SK-N-MC (cell line): Measurements from ENCODE around the gene DYNC2I2.

Experiments used
- DNase-seq: peaks from one replicate; pipeline ENCODE4 v3.0.0-alpha.2; 2011; ENCODE audit warnings: low read depth, low spot score
- H3K27ac ChIP-seq: fragments of 200-600 bp; sonication (generic); 2 replicates; pipeline ENCODE4 v1.5.1; 2016; ENCODE audit warnings: mixed run types
- H3K36me3 ChIP-seq: fragments of 200-600 bp; sonication (generic); 2 replicates; pipeline ENCODE4 v1.6.1; 2017; ENCODE audit warnings: antibody characterized with exemption, low read length, mixed read lengths; ENCODE audit not compliant: insufficient read depth
- H3K4me3 ChIP-seq: fragments of 200-600 bp; sonication (generic); 2 replicates; pipeline ENCODE4 v1.5.1; 2016
- H3K9ac ChIP-seq: fragments of 200-600 bp; sonication (generic); 2 replicates; pipeline ENCODE4 v1.8.0; 2017; ENCODE audit warnings: mixed run types, mixed read lengths; ENCODE audit not compliant: insufficient read length
- H3K9me3 ChIP-seq: fragments of 200-600 bp; sonication (generic); 2 replicates; pipeline ENCODE4 v1.6.1; 2017; ENCODE audit warnings: low read depth, mild to moderate bottlenecking, antibody characterized with exemption, low read length, moderate library complexity, mixed read lengths
- EZH2 ChIP-seq: fragments of 200-600 bp; sonication (generic); IDR thresholded peaks from one replicate; pipeline ENCODE4 v1.6.1; 2017; ENCODE audit warnings: antibody characterized with exemption
- FOXP2 ChIP-seq: optimal IDR thresholded peaks from 2 replicates; pipeline ENCODE3; 2011; ENCODE audit warnings: mild to moderate bottlenecking, moderate library complexity; ENCODE audit not compliant: insufficient read depth; ENCODE audit errors: extremely low read length, control extremely low read depth
- POLR2AphosphoS5 ChIP-seq: IDR thresholded peaks from 2 replicates; pipeline ENCODE4 v1.6.1; 2012; ENCODE audit warnings: mild to moderate bottlenecking, low read depth, low read length, borderline replicate concordance

Gene DYNC2I2

DNA sequence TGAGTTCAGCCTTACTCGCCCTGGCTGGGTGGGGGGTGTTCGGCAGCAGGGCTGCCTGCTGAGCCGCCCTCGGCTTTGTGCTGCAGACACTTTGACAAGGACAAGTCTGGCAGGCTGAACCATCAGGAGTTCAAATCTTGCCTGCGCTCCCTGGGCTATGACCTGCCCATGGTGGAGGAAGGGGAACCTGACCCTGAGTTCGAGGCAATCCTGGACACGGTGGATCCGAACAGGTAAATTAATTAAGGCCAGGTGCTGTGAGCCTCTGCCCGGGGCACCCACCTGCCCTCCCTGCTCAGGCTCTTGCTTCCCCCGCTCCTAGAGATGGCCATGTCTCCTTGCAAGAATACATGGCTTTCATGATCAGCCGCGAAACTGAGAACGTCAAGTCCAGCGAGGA lies 24.2 kb downstream of the DYNC2I2 start:
- no peak for DNase-seq
- Histone ChIP-seq H3K9me3 (no peaks in the 10 kb centered on the region), H3K27ac (no peak overlapping the region), H3K9ac (no peak overlapping the region), H3K4me3 (no peak overlapping the region), H3K36me3 (peaks cover 86% of the 10 kb centered on the region)
- TF ChIP-seq POLR2AphosphoS5 = no peak; the same call in 1 of the 2 replicates
- TF ChIP-seq EZH2 = no peak
- TF ChIP-seq FOXP2 = no peak

DNA sequence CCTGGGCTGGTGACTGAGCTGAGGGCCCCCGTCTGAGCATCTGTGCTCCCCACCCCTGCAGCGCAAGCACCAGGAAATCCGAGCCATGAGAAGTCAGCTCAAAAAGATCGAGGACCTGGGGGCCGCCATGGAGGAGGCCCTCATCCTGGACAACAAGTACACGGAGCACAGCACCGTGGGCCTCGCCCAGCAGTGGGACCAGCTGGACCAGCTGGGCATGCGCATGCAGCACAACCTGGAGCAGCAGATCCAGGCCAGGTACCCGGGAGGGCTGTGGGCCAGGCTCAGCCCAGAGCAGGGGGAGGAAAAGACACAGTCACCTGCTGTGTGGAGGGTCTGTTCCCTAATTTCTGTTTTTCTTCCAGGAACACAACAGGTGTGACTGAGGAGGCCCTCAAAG lies 24.6 kb downstream of the DYNC2I2 start:
- TF ChIP-seq POLR2AphosphoS5 = no peak
- no peak for TF ChIP-seq FOXP2
- TF ChIP-seq EZH2 = no peak
- no peak for DNase-seq
- Histone ChIP-seq H3K36me3 (peaks cover 83% of the 10 kb centered on the region), H3K27ac (no peak overlapping the region), H3K9me3 (no peaks in the 10 kb centered on the region), H3K9ac (no peak overlapping the region), H3K4me3 (no peak overlapping the region)

DNA sequence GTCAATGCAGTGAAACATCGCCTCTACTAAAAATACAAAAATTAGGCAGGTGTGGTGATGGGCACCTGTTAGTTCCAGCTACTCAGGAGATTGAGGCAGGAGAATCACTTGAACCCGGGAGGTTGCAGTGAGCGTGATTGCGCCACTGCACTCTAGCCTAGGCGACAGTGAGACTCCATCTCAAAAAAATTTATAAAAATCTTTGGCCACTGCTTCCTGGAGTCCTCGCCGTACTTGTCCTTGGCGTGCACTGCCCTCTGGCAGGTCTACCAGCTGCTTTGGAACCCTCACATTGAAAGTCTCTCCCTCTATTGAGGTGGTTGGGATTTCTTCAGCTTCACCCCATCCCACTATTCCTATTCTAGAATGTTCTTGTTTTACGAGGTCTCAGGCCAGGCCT lies 25.0 kb downstream of the DYNC2I2 start:
- H3K36me3 ChIP-seq = peaks cover 83% of the 10 kb centered on the region

DNA sequence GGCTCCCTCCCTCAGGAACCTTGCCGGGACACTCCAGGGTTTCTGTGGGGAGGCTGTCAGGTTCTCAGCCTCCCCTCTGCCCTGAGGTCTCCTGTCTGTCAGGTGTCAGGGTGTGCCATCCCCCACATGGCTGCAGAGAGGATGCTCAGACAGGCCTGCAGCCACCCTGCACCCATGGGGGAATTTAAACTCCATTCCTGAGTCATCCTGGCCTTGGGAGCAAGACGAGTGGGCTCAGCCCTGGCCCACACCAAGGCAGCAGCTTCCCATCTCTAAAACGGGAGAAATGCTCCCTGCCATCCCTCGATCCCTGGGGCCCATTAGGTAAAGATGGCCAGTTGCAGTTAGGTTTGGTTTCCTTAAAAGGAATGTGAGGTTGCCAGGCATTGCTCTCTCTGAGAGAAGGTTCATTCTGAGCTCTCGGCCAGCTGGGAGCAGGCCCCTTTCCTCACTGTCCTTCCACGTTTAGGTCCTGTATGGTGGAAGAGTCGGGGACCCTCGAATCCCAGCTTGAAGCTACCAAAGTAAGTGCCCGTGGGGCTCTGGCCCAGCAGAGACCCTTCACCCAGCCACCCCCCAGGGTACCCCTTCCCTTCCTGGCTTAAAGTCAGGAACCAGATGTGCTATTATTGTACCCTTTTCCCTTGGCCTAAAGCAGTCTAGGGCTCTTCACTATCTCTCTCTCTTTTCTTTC lies 26.6 kb downstream of the DYNC2I2 start:
- Histone ChIP-seq H3K27ac (peak overlapping the region; percentile 42; the same call in 1 of the 2 replicates), H3K9me3 (no peaks in the 10 kb centered on the region), H3K36me3 (peaks cover 87% of the 10 kb centered on the region), H3K9ac (no peak overlapping the region), H3K4me3 (no peak overlapping the region)
- DNase-seq = no peak
- TF ChIP-seq POLR2AphosphoS5 = no peak
- TF ChIP-seq FOXP2 = no peak
- no peak for TF ChIP-seq EZH2

More for the DNA sequence above, 25.0 kb downstream of the DYNC2I2 start:
- no peak overlapping the region for H3K4me3 ChIP-seq
- H3K9ac ChIP-seq = no peak overlapping the region
- no peak for DNase-seq
- H3K27ac ChIP-seq = no peak overlapping the region
- H3K9me3 ChIP-seq = no peaks in the 10 kb centered on the region
- TF ChIP-seq FOXP2 (no peak), EZH2 (no peak), POLR2AphosphoS5 (no peak)

DNA sequence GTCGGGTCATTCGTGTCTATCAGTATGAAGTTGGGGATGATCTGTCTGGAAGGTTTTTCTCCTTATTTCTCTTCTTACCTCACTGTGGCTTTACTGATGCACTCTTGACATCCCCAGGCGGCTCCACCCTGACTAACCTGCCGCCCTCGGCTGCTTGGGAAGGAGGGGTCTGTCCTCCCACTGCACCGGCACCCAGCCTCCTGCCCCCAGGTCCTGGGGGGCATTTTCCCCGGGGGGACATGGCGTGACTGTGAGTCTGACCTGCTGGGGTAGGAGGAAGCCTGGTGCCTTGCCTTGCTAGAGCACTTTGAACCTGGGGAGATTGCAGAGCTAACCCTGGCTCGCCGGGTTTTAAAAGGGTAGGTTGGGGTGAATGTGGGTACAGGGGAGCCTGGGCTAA lies 27.5 kb downstream of the DYNC2I2 start:
- no peak overlapping the region for H3K4me3 ChIP-seq
- no peak for DNase-seq
- H3K9ac ChIP-seq = no peak overlapping the region
- no peaks in the 10 kb centered on the region for H3K9me3 ChIP-seq
- TF ChIP-seq FOXP2 (no peak), EZH2 (no peak), POLR2AphosphoS5 (no peak)
- 0 out of 2 replicates have a peak overlapping the region, but pooled peaks have one; percentile 42 for H3K27ac ChIP-seq
- peaks cover 87% of the 10 kb centered on the region for H3K36me3 ChIP-seq

DNA sequence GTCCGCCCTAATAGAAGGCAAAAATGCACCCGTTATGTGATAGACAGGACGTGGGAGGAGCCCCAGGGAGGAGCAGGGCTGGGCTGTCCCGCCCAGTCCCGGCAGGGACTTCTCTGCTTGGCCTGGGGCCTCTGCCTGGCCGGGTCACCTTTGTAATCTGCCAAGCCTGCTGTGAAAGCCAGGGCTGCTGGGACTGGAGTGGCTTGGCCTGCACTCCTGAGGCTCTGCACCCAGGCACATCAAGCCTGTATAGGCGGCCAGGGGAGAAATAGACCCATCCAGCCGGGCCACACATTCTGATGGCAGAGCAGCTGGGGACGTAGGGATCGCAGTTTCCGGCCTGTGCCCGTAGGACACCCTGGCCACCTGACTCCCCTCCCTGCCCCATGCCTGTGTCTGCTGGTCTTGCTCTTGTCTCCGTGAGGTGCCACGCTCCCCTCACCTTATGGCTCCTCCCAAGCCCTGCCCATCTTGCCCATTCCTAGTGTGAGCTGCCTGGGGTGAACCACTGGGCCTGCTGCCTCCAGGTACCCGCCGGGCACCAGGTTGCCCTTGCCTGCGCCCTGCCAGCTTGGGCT lies 28.1 kb downstream of the DYNC2I2 start:
- no peak overlapping the region for H3K9ac ChIP-seq
- peaks cover 83% of the 10 kb centered on the region for H3K36me3 ChIP-seq
- no peak for DNase-seq
- TF ChIP-seq POLR2AphosphoS5 (0 out of 2 replicates have a peak, but pooled peaks have one; percentile 11), EZH2 (no peak)
- no peaks in the 10 kb centered on the region for H3K9me3 ChIP-seq
- no peak overlapping the region for H3K4me3 ChIP-seq
- H3K27ac ChIP-seq = no peak overlapping the region

DNA sequence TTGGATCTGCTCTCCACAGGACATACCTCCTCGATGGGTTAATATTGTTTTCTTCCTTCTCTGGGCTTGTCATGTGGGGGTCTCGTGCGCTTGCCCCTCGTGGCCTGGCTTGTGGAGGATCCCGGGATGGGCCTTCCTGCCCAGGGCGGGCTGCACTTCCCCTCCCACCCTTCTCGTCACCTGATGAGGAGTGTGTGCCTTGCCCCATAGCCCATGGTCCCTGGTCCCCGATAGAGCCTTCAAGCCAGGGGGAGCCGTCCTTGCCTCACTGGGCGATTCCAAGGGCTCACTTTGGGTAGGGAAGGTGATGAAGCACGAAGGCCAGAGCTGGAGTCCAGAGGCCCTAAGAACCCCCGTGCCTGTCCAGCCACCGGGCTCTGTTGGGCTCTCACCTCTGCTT lies 28.7 kb downstream of the DYNC2I2 start:
- no peak for TF ChIP-seq FOXP2
- no peak for TF ChIP-seq EZH2
- TF ChIP-seq POLR2AphosphoS5 = no peak
- Histone ChIP-seq H3K36me3 (peaks cover 77% of the 10 kb centered on the region), H3K9me3 (no peaks in the 10 kb centered on the region), H3K9ac (no peak overlapping the region), H3K4me3 (no peak overlapping the region), H3K27ac (no peak overlapping the region)
- no peak for DNase-seq

DNA sequence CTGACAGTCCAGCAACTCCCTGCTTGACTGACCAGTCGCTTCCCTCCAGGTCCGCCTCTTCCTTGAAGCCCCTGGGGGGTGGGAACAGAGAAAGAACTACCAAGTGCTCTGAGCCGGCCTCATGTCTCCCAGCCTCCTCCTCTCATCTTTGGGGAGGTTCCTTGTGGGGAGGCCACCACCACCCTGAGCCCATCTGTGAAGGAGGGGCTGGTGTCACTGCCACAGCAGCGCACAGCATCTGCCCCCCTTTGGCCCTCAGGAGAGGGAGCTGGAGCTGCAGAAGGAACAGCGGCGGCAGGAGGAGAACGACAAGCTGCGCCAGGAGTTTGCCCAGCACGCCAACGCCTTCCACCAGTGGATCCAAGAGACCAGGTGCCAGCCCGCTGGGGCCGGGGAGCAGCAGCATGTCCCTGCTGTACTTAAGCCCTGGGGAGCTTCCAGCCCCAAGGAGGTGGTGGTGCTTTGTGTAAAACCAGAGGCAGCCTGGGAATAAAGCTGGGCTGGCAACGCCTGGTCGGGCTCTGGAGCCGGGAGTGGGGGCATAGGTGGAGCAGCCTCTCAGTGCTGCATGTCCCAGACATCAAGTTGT lies 29.4 kb downstream of the DYNC2I2 start:
- no peak overlapping the region for H3K27ac ChIP-seq
- no peaks in the 10 kb centered on the region for H3K9me3 ChIP-seq
- TF ChIP-seq FOXP2 (no peak), POLR2AphosphoS5 (no peak), EZH2 (no peak)
- no peak for DNase-seq
- H3K4me3 ChIP-seq = no peak overlapping the region
- H3K9ac ChIP-seq = no peak overlapping the region
- peaks cover 70% of the 10 kb centered on the region for H3K36me3 ChIP-seq
